Thyroid gland (tissue), 4 donors: ENCODE measurements around the gene FGF19.

Experiments
- CTCF ChIP-seq, 6 experiments: fragments of 200-600 bp in 3 of 6; fragments of 450-650 bp in 3 of 6; sonication (generic) in 3 of 6; IDR thresholded peaks; one replicate each; pipeline ENCODE4 v1.5.1; 2016 to 2019; ENCODE audit warnings: antibody characterized with exemption in 6 of 6, mild to moderate bottlenecking in 2 of 6, inconsistent platforms in 1 of 6, moderate library complexity in 1 of 6
- POLR2A ChIP-seq, 2 donors: fragments of 450-650 bp; IDR thresholded peaks; one replicate each; pipeline ENCODE4 v1.6.1; 2017; ENCODE audit warnings: antibody characterized with exemption in 2 of 2, mild to moderate bottlenecking in 2 of 2, moderate library complexity in 1 of 2

GRCh38 chr11:69745201-69745600, 41.4 kb upstream of the FGF19 start:
- TF ChIP-seq CTCF (IDR thresholded peaks at IDR 0.05) (no peak), POLR2A (IDR thresholded peaks at IDR 0.05) (no peak)
